Measurements from ENCODE around the gene ARAP1.

ARAP1 gene

GRCh38 chr11:72637926-72638325 lies 114.3 kb downstream of the ARAP1 start:
- DNase-seq (ENCODE audit: low read depth): no peak

GRCh38 chr11:72637198-72637597 lies 115.0 kb downstream of the ARAP1 start:
- no peak for DNase-seq (ENCODE audit: low read depth)

- DNase-seq (ENCODE audit: low read depth): no peak
These were observed 115.8 kb downstream of the ARAP1 start for GRCh38 chr11:72636376-72636775.

GRCh38 chr11:72635933-72636332 lies 116.3 kb downstream of the ARAP1 start:
- no peak for DNase-seq (ENCODE audit: low read depth)

GRCh38 chr11:72635309-72635915 lies 116.8 kb downstream of the ARAP1 start:
- no peak for DNase-seq (ENCODE audit: low read depth)

Data from activated gamma-delta T cell treated with anti-CD3 and anti-CD28 coated beads, Interleukin-2, amount 50 U/mL, for 16 hours (primary cell).